GM21723 (cell line): ENCODE data around the gene KCNQ1.

Experiments
- ATAC-seq: cut with Tn5 transposase; IDR thresholded peaks from one replicate; pipeline ENCODE4 v1.9.1; 2021; ENCODE audit warnings: mild to moderate bottlenecking, moderate library complexity; ENCODE audit not compliant: unreplicated experiment

Gene KCNQ1

DNA sequence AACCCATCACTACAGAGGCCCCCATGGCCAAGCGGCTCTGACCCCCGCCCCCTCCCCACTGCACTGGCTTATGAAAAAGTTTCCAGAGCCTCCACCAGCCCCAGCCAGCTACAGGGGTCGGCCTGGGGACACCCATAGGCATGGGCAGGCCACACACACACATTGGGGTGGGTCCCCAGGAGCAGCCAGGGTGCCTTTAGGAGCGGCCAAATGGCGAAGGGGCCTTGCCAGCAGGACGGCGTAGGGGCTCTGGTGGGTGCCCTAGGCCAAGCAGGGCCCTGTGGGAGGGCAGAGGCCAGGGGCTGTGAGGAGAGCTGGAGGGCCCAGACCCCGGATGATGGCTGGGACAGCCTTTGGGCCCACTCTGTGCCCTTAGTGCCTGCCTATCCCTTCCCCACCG, 34.2 kb upstream of the KCNQ1 start:
- ATAC-seq, result no peak

DNA sequence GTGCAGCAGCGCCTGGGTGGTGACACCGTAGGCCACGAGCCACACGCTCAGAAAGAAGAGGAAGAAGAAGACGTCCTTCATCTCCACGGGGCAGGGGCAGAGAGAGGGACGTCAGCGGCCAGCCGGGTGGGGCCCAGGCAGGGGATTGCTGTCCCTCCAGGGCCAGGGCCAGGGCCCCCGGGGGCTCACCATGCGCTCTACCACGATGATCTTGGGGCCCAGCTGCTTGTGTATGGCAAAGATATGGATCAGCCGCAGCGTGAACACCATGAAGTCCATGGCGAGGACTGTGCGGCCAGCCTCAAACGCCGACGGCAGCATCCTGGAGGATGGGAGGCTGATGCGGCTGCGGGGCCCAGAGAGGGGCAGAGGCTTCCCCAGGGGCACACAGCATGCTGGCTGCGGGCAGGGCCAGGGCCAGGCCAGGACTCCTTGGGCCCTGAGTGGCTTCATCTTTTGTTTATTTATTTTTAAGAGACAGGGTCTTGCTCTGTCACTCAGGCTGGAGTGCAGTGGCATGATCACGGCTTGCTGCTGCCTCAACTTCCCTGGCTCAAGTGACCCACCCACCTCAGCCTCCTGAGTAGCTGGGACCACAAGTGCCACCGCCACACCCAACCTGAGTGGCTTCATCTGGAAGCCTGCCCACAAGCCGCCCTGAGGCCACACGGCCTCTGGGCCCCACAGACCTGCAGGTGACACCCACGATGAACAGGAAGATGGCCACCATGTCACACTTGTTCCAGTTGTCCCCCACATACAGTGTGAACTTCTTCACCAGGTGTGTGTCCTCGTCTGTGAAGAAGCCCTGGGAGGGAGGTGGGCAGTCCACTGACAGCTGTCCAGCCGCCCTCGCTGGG, 33.1 kb upstream of the KCNQ1 start:
- ATAC-seq, result no peak

DNA sequence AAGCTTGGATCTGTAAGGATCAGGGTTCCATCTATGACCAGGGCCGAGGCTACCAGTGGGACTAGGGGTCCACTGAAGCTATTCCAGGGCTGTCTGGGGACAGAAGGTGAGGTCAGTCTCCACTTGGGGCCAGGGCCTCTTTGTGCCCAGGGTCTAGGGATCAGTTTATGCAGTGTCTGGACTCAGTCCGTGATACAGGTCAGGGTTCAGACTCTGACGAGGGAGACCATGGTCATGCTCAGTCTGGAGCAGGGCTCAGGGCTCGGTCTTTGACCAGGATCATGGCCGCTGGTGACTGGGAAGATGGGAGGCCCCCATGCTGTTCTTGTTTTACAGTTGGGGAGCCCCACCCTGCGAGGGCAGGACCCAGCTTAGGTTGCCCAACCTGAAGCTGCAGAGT, 32.5 kb upstream of the KCNQ1 start:
- ATAC-seq, result no peak

DNA sequence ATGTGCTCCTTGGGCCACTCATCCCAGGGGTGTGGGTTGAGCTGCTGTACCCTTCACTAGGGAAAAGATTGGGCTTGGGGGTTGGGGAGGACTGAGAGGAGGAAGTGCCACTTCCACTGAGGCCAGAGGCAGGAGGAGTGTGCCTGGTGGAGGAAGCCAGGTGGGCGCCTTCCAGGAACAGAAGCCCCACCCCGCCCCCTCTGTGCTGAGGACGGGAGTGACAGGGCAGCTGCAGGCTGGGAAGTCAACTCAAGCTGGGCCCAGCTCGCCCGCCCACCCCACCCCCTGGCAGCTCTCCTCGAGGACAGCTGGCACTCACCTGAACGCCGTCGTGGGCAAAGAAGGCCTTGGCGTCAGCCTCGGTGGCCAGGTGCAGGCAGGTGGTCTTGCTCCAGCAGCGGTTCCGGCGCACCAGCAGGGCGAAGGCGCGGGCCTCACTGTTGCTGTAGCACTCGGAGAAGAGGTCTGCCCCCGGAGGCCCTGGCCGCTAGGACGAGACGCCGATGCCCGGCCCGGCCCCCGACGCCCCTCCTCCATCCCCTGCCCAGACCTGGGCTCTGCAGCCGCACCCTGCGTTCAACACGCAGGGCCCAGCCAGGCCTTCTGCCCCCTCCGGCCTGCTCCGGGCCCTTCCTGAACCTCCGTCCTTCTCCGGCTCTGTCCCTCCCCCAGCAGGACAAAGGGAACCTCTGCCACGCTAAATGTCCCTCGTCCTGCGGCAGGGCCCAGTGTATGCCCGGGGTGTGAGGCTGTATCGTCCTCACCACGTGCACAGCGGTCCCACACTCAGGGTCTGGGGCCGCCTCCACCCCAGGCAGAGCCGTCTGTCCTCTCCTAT, 30.8 kb upstream of the KCNQ1 start:
- no peak for ATAC-seq

DNA sequence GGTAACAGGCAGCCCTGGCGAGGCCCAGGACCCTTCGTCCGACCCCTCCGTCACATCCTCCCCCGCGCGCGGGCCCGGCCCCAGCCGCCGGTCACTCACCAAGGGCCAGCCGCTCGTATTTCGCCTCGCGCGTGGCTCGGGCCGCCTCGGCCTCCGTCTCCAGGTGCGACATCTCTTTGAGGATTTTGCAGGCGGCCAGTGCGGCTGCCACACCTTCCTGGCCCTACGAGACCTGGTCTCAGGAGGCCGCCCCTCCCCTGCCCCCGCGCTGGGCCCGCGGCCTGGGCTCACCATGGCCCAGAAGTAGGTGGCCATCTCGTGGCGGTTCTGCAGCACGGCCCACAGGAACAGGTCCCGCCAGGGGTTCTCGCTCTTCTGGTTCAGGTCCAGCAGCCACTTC, 30.2 kb upstream of the KCNQ1 start:
- ATAC-seq, result no peak

DNA sequence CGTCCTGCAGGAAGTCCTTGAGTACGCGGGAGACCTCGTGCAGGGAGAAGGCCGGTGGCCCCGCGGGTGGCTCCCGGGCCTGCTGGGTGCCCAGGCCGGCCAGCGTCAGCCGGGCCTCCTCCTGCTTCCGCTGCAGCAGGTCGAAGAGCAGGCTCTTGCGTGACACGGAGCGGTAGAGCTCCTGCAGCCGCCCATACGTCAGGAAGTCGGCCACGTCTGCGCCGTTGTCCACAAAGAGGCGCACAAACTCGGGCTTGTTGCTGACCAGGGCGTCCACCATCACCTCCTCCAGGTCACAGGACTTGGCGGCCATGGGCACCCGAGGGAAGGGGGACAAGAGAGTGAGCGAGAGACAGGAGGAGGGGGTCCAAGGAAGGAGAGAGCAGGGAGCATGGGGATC, 29.6 kb upstream of the KCNQ1 start:
- no peak for ATAC-seq

DNA sequence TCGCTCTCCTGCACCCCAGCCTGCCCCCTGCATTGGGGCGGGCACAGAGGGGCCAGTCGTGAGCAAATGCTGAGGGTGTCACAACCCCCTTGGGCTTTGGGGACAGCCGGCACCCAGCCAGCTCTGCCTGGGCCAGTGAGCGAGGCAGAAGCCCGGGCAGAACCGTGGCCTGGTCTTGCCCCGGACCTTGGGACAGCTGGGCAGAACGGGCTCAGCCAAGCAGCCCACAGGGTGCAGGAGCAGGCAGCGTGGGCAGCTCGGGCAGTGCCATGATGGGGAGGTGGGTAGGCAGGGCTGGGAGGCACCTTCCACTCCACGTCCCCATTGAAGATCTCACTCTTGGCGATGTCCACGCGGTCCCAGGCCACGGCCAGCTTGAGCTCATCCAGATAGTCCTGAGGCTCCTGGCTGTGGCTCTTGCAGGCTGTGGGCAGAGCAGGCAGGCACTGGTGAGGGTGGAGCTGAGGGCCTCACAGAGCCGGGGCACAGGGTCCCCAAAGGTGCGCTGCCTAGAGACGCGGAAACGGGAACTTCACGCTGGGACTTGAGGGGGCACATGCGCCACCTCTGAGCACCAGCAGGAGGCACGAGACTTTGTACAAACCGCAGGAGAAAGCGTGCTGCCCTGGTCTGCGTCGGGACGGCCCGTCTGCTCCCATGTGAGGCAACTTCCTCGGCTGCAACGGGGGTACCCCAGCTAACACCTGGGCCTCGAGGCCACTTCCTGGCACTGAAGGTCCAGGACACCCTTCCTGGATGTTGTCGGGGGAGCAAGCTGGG, 29.0 kb upstream of the KCNQ1 start:
- no peak for ATAC-seq

DNA sequence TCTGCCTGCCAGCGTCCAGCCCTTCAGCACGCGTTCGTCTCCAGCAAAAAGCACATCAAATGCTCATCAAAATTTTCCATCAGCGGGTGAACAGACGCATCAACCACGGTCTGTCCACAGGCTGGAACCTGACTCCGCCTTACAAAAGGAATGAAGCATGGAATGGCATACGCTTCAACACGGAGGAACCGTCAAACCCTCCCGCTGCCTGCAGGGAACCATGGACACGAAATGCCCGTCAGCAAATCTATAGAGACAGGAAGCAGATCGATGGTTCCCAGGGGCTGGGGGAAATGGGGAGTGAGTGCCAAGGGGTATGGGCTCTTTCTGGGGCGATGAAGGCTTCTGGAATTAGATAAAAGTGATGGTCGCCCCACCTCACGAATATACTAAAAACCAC, 28.0 kb upstream of the KCNQ1 start:
- no peak for ATAC-seq

DNA sequence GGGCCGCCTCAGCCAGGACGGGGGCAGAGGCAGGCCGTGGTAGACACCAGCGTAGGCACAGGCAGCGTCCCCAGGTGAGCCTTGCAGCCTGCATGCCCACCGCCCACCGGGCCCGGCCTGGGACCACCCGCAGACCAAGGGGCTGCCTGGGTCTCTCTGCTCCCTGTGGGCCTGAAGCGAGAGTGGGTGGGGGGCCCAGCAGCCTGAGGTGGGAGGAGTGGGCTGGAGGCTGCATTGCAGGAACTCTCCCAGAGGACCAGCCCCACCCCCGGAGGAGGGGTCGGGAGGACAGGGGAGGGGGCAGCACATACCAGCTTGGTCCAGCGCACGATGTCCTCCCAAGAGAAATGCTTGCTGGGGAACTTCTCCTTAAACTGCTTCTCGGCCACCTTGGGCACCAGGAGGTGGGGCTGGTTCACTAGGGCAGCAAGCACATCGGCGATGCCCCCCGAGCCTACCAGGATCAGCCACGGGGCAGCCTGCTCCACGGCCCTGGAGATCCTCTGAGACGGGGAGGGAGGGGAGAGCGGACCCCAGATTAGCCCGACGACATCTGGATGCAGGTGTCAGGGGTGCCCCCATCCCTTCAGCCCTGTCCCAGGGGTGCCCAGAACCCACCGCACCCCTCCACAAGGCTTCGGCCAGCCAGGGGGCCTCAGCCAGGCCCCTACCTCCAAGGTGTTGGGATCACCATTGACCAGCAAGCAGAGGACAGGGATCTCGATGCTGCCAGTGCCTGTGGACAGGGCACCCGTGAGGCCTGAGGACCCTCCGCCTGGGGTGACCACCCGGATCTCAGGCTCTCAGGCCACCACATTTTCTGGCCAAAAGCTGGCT, 26.7 kb upstream of the KCNQ1 start:
- ATAC-seq, result no peak

DNA sequence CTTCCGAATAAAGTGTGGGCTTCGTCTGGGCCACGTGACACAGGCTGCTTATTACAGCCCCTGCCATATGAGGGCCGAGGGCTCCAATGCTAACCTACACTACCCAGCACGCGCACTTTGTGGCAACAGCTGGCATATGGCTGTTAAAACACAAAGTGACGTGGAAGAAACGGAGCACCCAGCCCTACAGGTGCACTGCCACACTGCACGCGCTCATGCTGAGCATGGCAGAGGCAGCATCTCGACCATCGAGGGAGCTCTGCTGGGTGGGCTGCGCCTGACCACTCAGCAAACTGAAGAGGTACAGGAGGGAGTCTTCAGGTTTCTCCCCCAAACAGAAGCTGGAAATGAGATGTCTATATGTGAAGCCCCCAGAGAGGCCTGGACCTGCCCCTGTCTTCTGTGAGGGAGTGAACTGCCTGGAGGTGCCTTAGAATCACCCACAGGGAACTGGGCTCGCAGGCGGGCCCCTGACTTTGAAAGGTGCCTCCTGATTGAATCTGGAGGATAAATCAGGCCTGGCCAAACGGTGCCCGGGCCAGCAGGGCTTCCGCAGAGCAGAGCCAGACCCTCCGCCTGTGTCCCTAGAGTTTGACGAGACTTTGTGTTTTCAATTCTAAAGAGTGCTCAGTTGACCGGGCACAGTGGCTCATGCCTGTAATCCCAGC, 26.0 kb upstream of the KCNQ1 start:
- no peak for ATAC-seq

DNA sequence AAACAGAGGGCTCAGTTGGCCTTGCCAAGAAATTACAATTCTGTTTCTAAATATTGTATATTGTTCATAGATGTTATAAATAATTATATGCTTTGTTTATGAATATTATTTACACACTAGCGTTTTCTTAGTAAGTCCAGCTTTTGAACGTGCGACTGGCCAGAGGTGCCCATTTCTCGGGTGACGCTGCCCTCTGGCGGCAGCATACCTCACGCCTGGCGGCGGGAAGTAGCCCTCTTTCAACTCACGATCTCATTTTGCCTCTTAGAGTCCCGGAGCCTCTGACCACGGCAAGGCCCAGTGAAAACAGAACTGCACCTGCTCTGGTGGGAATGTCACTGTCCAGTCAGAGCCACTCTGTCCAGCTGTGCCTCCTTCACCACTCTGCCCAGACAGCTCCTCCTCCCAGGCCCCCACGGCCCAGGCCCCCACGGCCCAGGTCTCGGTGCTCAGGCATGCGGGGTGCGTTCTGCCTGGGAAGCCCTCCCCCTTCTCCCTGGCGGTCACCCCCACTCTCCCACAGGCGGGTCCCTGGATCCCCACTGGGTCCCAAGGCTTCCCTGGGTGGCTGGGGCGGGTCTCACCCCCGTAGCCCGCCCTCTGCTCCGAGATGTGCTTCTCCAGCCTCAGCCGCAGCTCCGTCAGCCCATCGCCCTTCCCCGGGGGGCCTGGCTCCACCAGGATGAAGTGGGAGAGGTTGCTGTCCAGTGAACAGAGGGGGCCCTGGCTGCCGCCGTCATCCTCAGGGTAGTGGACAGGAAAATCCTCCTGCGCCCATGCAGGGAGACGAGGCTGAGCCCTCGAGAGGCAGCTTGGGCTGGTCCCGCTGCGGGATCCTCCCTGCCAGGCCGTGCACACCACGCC, 24.9 kb upstream of the KCNQ1 start:
- ATAC-seq, result no peak

DNA sequence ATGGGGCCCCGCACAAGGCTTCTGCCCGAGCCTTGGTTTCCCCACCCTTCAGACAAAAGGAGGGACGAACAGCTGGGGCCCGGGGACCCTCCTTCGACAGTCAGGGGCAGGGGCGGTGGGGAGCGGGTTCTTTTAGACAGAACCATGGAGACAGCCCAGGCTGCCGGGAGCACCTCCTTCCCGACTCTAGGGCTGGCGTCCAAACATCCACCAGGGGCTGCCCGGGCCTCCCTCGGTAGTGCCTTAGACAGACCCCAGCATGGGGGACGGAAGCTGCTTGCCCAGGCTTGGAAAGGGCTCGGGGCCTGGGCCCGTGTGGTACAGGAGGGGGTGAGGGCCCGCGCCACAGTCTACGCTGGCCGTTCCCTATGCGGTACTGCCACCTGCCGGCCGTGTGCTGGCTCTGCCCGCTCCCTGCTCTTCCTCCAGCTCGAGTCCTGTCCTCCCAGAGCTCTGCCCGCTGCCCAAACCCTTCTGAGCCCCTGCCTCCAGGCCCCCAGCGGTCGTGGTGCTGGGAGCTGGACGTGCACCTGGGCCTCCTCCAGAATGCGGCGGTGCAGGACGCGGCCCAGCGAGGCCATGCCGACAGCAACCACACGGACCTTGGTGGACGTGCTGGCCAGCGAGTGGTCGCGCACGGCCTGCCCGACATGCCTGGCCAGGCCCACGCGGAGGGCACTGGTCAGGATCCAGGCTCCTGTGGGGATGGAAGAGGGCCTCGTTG, 24.1 kb upstream of the KCNQ1 start:
- ATAC-seq, result peak; percentile 81

DNA sequence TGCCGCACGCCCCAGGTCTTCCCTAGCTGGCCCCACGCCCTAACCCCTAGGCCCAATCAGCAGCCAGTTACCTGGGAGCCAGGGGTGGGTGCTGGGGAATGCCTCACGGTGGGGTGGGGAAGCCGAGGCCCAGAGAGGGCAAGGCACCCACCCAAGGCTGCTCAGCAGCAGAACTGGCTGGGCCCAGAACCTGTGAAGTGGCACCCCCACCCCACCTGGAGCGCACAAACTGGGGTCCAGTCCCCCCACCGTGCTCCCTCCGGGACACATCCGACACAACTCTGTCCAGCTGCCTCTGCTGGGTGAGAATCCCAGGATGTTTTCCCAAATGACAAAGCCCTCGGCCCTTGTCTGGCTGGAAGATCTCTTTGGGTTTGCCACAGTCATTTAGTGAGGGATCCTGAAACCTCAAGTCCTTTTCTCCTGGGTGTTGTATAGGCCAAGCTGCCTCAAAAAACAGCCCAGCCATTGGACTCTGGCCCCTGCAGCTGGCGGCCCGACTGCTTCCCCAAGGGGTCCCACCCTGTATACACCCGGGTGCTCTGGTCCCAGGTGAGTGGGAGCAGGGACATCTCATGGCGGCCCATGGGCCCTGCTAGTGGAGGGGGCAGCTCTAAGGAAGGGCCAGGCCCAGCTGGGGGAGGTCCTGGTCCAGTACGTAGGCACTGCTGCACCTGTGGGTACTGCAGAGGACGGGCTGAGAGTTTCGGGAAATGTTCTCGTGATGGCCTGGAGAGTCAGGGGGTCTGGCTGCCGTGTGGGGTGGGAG, 23.4 kb upstream of the KCNQ1 start:
- ATAC-seq, result no peak

DNA sequence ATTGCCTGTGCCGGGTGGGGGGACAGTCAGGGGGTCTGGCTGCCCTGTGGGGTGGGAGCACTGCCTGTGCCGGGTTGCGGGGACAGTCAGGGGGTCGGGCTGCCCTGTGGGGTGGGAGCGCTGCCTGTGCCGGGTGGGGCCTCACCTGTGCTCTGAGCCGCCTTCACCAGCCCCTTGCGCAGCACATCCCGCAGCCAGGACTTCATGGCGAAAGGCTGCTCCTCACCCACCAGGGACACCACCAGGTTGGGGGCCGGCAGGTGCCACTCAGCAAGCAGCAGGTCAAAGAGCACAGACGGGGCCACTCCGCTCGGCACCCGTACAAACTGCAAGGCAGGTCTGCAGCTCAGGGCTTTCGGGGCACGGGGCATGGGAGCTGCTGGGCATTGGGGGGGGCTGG, 22.8 kb upstream of the KCNQ1 start:
- no peak for ATAC-seq

DNA sequence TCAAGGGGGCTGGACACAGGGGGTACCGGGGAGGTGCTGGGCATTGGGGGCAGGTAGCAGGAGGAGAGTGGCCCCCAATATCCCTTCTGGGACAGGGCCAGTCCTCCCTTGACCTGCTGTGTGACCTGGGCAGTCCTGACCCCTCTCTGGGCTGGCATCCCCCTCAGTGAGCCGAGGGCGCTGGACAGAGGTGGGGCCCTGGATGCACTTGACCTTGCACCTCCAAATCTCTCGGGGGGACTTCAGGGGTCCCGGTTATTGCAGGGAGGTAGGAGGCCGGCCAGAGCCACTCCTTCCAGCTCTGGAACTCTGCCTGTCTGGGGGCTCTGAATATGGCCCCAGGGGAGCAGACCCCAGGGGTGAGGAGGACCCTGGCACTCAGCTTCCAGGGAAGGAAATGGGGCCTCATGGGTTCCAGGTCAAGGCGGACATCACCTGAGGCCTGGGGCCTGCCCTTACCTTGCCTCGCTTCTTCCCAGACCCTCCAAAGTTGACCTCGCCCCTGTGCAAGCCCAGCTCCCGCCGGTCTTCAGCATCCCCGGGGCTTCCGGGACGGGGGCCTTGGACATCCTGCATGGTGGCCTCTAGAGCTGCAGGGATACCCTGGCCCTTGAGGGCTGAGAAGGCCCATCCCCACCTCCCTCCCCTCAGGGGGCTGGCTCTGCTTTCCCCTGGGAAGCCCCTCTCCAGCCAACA, 22.2 kb upstream of the KCNQ1 start:
- ATAC-seq, result no peak

DNA sequence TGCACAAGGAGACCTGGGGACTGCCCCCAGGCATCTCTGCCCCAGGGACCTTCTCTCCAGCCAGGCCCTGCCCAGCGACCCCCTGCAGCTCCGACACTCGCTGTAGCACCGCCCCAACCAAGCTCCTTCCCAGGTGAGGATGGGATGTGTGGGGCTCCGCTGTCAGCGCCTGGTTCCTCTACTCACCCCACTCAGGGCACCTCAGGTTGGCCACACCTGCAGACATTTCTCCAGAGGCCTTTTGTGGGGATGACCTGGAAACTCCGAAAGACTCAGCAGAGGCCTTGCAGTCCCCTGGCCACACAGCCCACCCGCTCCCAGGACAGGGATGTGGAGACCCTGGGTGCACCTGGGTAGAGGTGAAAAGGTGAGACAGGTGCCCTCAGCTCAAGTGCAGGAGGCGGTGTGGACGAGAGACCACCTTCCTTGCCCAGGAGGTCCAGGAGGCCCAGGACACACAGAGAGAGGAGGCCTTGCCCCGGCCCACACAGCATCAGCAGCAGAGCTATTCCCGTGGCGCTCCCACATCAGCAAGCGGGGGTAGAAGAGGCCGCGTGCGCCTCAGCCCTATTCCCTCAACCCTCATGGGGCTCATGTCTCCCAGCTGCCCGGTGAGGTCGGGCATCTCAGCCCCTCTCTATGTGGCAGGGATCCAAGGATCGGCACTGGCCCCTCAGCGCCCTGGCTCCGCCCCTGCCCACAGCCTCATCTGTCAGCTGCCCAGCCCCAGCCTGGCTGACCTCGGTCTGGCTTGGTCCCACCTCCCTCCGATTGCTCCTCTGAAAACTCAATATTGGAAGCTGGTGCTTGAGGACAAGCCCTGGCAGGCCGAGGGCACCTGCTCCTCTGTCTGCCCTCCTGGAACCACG, 21.4 kb upstream of the KCNQ1 start:
- no peak for ATAC-seq
